Smooth muscle cell (in vitro differentiated cells): Measurements from ENCODE around the gene LTB4R2. TPM values are rescaled to one million over a fixed set of nuclear protein-coding genes. Genes with fewer than 3 reads are reported as not detected.

Experiments used
- DNase-seq: peaks from one replicate; lab custom pipeline; 2025; ENCODE audit not compliant: unreplicated experiment; lab: John Stamatoyannopoulos, UW
- H2AFZ ChIP-seq: fragments of 200-600 bp; sonication (generic); 2 replicates; pipeline ENCODE4 v1.6.0; 2016; ENCODE audit warnings: antibody characterized with exemption, low read depth, mild to moderate bottlenecking
- H3F3A ChIP-seq: fragments of 200-600 bp; sonication (generic); 2 replicates; pipeline ENCODE4 v1.6.0; 2017; ENCODE audit warnings: antibody characterized with exemption, low read depth
- H3K27ac ChIP-seq: fragments of 200-600 bp; sonication (generic); 2 replicates; pipeline ENCODE4 v1.5.1; 2016; ENCODE audit warnings: low read depth, mild to moderate bottlenecking
- H3K27me3 ChIP-seq: fragments of 200-600 bp; sonication (generic); 2 replicates; pipeline ENCODE4 v1.6.1; 2016; ENCODE audit warnings: low read depth, mild to moderate bottlenecking
- H3K36me3 ChIP-seq: fragments of 200-600 bp; sonication (generic); 2 replicates; pipeline ENCODE4 v1.5.1; 2016; ENCODE audit warnings: low read depth
- H3K4me1 ChIP-seq: fragments of 200-600 bp; sonication (generic); 2 replicates; pipeline ENCODE4 v1.5.1; 2016; ENCODE audit warnings: low read depth
- H3K4me2 ChIP-seq: fragments of 200-600 bp; sonication (generic); 2 replicates; pipeline ENCODE4 v1.6.0; 2016; ENCODE audit warnings: mild to moderate bottlenecking
- H3K4me3 ChIP-seq: fragments of 200-600 bp; sonication (generic); 2 replicates; pipeline ENCODE4 v1.5.1; 2016; ENCODE audit warnings: mild to moderate bottlenecking
- H3K79me2 ChIP-seq: fragments of 200-600 bp; sonication (generic); 2 replicates; pipeline ENCODE4 v1.6.0; 2016; ENCODE audit warnings: low read depth, mild to moderate bottlenecking
- H3K9ac ChIP-seq: fragments of 200-600 bp; sonication (generic); 2 replicates; pipeline ENCODE4 v1.6.0; 2016; ENCODE audit warnings: low read depth
- H3K9me3 ChIP-seq: fragments of 200-600 bp; sonication (generic); replicated peaks from 2 replicates; pipeline ENCODE4 v1.5.1; 2016; ENCODE audit warnings: low read depth
- H4K20me1 ChIP-seq: fragments of 200-600 bp; sonication (generic); 2 replicates; pipeline ENCODE4 v1.6.0; 2016; ENCODE audit warnings: low read depth
- WGBS: methylation state at CpG from one replicate; pipeline ENCODE4 v1.1.7; 2016; ENCODE audit warnings: low lambda C conversion rate; 5-methylcytosine and 5-hydroxymethylcytosine counted together
- polyA plus RNA-seq: library from polyadenylated mRNA; unstranded; fragments of >200 nt; fragmentation: Nextera tagmentation; extraction: Ambion mirVana; gene quantifications from 2 replicates; pipeline ENCODE4 v1.2.1, GENCODE V29; 2016
- total RNA-seq: library from RNA; depleted of rRNA; stranded (reverse); fragments of >200 nt; gene quantifications from 2 replicates; pipeline ENCODE4 v1.2.3, GENCODE V29; 2014
- TF ChIP-seq, protein P1 (sequence below): fragments of 200-600 bp; sonication (generic); IDR thresholded peaks from 2 replicates; pipeline ENCODE4 v1.5.1; 2017; ENCODE audit warnings: borderline replicate concordance, mild to moderate bottlenecking, antibody characterized with exemption; ENCODE audit not compliant: insufficient read depth, poor library complexity, severe bottlenecking

LTB4R2 gene
- total and polyA plus RNA-seq, 2 experiments from 2014 or later, result 0.70 to 2.8 TPM

DNA sequence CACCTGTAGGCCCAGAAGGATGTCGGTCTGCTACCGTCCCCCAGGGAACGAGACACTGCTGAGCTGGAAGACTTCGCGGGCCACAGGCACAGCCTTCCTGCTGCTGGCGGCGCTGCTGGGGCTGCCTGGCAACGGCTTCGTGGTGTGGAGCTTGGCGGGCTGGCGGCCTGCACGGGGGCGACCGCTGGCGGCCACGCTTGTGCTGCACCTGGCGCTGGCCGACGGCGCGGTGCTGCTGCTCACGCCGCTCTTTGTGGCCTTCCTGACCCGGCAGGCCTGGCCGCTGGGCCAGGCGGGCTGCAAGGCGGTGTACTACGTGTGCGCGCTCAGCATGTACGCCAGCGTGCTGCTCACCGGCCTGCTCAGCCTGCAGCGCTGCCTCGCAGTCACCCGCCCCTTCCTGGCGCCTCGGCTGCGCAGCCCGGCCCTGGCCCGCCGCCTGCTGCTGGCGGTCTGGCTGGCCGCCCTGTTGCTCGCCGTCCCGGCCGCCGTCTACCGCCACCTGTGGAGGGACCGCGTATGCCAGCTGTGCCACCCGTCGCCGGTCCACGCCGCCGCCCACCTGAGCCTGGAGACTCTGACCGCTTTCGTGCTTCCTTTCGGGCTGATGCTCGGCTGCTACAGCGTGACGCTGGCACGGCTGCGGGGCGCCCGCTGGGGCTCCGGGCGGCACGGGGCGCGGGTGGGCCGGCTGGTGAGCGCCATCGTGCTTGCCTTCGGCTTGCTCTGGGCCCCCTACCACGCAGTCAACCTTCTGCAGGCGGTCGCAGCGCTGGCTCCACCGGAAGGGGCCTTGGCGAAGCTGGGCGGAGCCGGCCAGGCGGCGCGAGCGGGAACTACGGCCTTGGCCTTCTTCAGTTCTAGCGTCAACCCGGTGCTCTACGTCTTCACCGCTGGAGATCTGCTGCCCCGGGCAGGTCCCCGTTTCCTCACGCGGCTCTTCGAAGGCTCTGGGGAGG lies 985 bp downstream of the LTB4R2 start, which contains the start of gene LTB4R:
TSS of gene LTB4R (plus strand) at position 857 of the 959 bp plus-strand sequence. CDS start 4,150 bp downstream, outside the sequence.
- Histone ChIP-seq H3K4me3 (no peak within 1 kb of the TSS), H3K4me1 (no peaks in the 10 kb centered on the region), H4K20me1 (no peaks in the 10 kb centered on the region), H2AFZ (no peak within 1 kb of the TSS), H3F3A (no peaks in the 10 kb centered on the region), H3K27ac (no peak within 1 kb of the TSS), H3K4me2 (no peak within 1 kb of the TSS), H3K79me2 (no peaks in the 10 kb centered on the region), H3K9ac (no peak within 1 kb of the TSS), H3K27me3 (no peaks in the 10 kb centered on the region), H3K36me3 (no peaks in the 10 kb centered on the region), H3K9me3 (no peaks in the 10 kb centered on the region)
- no peak for DNase-seq
- TF ChIP-seq, protein P1, sequence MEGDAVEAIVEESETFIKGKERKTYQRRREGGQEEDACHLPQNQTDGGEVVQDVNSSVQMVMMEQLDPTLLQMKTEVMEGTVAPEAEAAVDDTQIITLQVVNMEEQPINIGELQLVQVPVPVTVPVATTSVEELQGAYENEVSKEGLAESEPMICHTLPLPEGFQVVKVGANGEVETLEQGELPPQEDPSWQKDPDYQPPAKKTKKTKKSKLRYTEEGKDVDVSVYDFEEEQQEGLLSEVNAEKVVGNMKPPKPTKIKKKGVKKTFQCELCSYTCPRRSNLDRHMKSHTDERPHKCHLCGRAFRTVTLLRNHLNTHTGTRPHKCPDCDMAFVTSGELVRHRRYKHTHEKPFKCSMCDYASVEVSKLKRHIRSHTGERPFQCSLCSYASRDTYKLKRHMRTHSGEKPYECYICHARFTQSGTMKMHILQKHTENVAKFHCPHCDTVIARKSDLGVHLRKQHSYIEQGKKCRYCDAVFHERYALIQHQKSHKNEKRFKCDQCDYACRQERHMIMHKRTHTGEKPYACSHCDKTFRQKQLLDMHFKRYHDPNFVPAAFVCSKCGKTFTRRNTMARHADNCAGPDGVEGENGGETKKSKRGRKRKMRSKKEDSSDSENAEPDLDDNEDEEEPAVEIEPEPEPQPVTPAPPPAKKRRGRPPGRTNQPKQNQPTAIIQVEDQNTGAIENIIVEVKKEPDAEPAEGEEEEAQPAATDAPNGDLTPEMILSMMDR, result no peak
- 98% methylated on average over 78 of the region's 99 CpGs for WGBS

- no peak overlapping the region for H3K4me3 ChIP-seq
- H3K36me3 ChIP-seq, result no peaks in the 10 kb centered on the region
- no peaks in the 10 kb centered on the region for H3F3A ChIP-seq
- no peak overlapping the region for H3K27ac ChIP-seq
- H3K9ac ChIP-seq, result no peak overlapping the region
- H3K27me3 ChIP-seq, result no peaks in the 10 kb centered on the region
- H3K9me3 ChIP-seq, result no peaks in the 10 kb centered on the region
- no peaks in the 10 kb centered on the region for H3K4me1 ChIP-seq
- no peak for DNase-seq
- TF ChIP-seq, protein P1, result no peak
- H2AFZ ChIP-seq, result no peak overlapping the region
- no peaks in the 10 kb centered on the region for H3K79me2 ChIP-seq
- H4K20me1 ChIP-seq, result no peaks in the 10 kb centered on the region
- WGBS, result 100% methylated on average over 1 of the region's 1 CpG
- H3K4me2 ChIP-seq, result no peak overlapping the region
These were observed 2.1 kb downstream of the LTB4R2 start for GRCh38 chr14:24311837-24312615.

DNA sequence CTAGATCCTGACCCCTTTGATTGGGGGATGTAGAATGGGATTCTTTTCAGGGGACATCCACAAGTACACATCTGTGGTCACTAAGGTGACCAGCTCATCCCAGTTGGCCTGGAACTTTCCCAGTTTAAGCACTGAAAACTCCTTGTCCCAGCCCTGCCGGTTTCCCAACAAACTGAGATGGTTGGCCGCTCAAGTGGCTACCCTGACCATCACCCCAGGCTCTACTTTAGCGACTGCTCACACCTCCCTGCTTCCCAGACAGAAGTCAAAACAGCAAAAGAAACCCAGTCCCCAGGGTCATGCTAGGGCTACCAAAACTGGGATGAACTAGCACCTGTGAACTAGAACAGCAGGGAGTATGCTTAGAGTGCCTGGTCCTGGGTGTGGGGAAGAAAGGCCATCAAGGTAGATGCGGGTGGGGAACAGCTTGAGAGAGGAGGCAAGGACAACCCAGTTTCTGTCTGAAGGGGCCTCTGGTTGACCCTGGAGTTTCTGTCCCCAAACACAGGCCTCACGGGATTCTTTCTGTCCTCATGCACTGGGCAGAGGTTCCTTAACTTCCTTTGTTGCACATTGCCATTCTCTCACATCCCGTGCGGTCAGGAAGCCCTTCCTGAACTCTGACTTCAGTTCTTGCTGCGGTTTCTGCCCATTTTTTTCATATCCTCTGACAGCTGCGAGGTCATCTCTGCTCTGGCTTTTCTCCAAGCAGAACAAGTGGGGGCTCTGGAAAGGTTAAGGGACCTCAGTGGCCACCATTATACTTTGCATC lies 3.0 kb downstream of the LTB4R2 start:
- Histone ChIP-seq H3K9ac (no peak overlapping the region), H2AFZ (no peak overlapping the region), H3K4me2 (no peak overlapping the region), H3K27ac (no peak overlapping the region), H3K27me3 (no peaks in the 10 kb centered on the region), H3F3A (no peaks in the 10 kb centered on the region), H3K9me3 (no peaks in the 10 kb centered on the region), H4K20me1 (no peaks in the 10 kb centered on the region), H3K36me3 (no peaks in the 10 kb centered on the region), H3K4me3 (no peak overlapping the region), H3K79me2 (no peaks in the 10 kb centered on the region), H3K4me1 (no peaks in the 10 kb centered on the region)
- no peak for DNase-seq
- TF ChIP-seq, protein P1, result no peak
- 96% methylated on average over 9 of the region's 9 CpGs for WGBS
